Activated T-cell treated with anti-CD3 and anti-CD28 coated beads for 48 hours (primary cell): ENCODE results near the gene SYPL1.
"Not testable (repeated sequence)": the region's sequence is repeated elsewhere in the genome, so short reads cannot be mapped to it uniquely, and the experiment has no call there.

ENCODE experiments used
- DNase-seq: peaks from one replicate; pipeline ENCODE4 v3.0.0-alpha.2; 2020; ENCODE audit warnings: low read depth

Gene SYPL1

GRCh38 chr7:106112118-106112971, at the start of gene SYPL1:
Gene SYPL1 (minus strand): TSS chr7:106112312. CDS start chr7:106112208, 104 bp downstream.
- DNase-seq = peak; percentile 89

- no peak for DNase-seq
Observed at GRCh38 chr7:106155027-106155426, 42.9 kb upstream of the SYPL1 start.

DNA sequence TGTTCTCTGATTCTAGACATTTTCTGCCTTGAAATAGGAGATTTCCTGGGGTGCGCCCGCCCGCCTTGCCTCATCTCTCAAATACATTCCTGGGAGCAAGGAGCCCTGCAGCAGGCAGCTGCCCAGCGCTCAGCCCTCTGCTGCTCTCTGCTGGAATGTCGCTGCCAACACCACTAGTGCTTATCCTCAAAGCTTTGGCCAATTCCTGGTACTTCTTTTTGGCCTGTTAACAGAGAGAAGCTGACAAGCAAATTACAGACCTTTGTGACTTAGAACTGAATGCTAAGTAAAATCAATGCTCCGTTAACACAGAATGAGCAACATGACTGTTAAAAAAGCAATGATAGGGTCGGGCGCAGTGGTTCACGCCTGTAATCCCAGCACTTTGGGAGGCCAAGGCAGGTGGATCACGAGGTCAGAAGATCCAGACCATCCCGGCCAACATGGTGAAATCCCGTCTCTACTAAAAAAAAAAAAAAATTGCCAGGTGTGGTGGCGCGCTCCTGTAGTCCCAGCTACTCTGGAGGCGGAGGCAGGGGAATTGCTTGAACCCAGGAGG, 41.9 kb upstream of the SYPL1 start:
- DNase-seq = peak; percentile 59

DNA sequence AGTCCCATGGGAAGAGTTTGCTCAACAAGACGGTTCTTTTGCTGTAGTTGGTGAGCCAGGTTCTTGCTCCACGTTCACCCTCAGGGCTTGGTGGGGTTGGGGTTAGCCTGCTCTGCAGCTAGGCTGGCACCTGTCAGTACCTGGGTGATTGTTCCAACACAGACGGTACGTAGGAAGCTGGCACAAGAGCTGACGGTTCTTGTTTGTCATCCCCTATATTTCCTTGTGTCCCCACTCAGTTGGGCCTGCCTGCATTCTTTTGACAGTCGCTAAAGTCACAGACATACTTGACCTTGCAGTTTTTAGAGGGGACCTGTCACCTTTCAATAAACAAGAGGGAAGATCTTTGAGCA, 40.2 kb upstream of the SYPL1 start:
- DNase-seq = no peak

DNA sequence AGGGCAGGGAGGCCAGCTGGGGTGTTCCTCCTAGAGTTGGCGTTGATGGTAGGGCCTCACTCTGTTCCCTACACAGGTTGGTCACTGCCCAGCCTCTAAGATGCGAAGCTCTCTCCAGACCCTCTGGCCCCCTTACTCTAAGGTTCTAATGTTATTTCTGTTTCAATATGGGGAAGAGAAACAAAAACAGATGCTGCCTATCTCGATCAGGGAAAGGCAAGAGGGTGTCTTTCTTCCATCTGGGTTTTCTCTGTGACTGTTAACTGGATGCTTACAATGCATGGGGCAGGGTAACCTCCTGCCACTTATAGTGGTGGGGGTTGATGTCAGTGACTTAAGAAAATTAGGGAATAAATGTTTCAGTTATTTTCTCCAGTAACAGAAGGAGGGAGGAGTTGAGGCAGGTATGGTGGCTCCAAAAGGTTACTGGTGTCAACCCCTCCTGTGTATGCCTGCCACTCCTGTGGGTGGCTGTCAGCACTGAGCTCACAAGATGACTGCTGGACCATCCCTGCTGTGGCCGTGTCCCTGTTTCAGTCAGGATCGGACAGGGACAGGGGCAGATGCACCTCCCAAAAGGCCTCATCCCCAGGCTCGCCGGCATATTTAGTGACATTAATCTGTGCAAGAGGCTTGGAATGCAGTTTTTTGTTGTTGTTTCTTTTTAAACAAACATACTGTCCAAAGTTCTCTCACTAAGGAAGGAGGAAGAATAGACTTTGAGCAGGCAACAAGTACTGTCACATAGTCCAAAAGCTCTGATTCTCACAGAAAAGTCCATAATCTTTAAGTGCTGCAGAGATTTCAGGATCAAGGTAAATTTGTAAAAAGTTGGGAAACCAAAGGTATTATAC, 39.6 kb upstream of the SYPL1 start:
- DNase-seq = no peak

DNA sequence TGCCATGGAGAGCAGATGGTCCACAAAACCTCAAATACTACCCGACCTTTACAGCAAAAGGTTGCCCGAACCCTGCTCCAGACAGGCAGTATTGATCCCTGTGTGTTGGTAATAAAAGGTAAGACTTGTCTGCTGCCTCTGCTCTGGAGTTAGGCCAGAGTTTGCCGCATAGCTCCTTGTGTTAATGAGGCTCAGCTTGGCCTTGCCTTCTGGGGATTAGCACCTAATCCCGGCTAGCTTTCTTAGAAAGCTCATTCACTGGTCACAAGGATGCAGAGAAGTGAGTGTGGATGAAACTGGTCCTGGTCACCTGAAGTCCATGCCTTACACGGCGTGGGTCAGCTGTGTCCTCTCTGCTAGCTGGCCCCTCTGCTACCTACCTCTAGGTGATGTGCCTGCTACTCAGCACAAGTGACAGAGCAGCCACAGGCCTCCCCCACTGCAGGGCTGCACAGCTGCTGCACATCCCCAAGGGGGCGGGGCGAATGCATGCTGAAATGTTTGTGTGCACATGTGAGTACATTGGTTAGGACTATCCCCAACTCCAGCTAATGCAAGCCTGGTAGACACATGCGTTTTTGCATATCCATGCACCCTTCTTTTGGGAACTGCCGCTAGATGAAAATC, 31.7 kb upstream of the SYPL1 start:
- no peak for DNase-seq

DNA sequence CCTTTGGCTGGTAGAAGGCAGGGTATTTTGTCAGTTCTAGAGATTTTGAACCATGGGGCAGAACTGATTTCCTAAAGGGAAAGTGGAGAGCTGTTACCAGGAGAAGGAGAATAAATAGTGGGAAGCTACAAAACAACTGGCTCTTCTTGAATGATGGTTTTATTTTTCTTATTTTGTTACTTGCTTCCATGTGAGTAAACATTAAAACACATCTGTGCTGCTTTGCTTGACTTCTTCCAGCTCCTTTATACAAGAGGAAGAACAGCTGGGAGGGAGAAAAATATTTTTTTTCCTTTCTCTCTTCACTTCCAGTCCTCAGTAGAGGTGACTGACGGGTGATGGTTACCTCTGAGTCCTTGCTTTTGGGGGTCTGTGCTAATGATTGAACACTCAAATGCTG, 30.0 kb upstream of the SYPL1 start:
- DNase-seq = no peak

GRCh38 chr7:106140406-106141173, 28.5 kb upstream of the SYPL1 start:
- no peak for DNase-seq

DNA sequence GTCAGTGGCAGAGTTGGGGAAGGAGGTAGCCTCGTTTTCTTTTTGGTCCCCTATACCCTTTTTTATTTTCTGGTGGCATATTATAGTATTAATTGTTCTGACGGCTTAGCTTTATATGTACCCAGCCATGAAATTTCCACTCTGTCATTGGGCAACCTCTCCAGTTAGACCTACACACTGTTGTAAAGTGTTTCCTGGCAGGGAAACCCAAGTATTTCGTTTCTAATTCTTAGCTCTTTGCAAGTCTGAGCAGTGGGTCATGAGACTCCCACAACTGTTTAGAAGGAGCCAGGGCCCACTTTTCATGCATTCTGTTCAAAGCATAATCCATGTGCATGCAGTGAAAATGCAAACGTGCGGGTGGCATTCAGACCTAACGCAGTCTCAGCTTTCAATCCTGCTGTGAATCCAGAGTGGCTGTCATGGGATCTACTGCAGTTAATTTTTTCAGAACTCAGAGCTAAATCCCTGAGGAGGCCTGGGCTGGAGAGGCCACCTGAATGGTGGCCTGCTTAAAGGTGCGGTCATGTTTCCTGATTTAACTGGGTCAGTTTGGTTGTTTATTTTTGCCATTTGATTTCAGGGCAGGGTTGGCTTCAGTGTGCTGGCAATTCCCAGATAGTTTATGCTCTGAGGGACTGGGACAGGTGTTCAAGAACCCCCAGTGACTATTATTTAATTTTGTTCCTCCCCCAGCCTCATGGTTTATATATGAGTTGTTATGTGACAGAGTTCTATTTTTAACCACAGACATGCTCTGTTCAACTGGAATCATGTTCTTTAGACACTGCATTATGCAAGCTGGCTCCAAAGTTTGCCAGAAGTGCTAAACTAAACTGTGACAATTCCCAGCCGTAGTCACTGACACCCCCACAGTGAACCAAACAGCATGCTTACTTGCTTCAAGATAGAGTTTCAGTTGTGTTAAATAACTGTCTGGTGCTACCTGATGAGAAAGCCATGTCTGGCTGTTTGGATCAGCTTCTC, 27.4 kb upstream of the SYPL1 start:
- DNase-seq = no peak

DNA sequence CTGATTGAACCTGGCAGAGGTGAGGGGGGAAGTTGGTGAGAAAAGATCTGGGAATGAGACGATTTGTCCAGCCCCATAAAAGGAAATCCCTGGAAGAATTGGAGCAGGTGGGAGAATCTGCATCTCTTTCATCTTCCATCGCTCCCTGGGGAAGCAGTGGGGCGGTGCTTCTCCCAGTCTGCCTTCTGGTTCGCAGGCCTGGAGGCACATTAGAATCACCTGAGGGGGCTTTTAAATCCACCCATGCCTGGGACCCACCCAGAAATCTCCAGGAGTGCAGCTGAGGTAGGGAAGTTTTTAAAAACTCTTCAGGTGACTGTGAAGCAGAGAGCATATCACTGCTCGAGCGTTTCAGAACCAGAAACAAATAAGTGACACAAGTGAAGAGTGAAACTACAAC, 26.7 kb upstream of the SYPL1 start:
- no peak for DNase-seq

- DNase-seq = not testable (repeated sequence)
Observed at GRCh38 chr7:106138181-106138580, 26.1 kb upstream of the SYPL1 start.

DNA sequence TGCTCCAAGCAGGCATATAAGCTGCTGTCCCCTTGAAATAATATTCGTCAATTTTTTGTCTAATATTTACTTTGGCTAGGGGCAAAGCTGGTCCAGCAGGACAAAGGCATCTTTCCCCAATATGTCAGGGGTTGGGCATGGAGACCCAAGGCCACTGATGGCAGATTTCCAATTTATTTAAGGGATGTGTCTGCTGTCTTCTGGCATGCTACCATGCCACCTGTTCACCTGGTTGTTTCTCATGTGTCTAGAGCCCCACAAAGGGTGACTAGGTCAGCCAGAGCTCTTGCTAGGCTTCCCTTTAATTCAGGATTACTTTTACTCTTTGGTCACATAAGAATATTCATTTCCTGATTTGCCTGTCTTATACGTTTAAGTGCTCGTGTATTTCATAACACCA, 22.1 kb upstream of the SYPL1 start:
- DNase-seq = no peak

- DNase-seq = no peak
Observed at GRCh38 chr7:106129291-106129690, 17.2 kb upstream of the SYPL1 start.

- no peak for DNase-seq
Observed at GRCh38 chr7:106128836-106129235, 16.7 kb upstream of the SYPL1 start.

GRCh38 chr7:106127984-106128780, 16.1 kb upstream of the SYPL1 start:
- DNase-seq = no peak

DNA sequence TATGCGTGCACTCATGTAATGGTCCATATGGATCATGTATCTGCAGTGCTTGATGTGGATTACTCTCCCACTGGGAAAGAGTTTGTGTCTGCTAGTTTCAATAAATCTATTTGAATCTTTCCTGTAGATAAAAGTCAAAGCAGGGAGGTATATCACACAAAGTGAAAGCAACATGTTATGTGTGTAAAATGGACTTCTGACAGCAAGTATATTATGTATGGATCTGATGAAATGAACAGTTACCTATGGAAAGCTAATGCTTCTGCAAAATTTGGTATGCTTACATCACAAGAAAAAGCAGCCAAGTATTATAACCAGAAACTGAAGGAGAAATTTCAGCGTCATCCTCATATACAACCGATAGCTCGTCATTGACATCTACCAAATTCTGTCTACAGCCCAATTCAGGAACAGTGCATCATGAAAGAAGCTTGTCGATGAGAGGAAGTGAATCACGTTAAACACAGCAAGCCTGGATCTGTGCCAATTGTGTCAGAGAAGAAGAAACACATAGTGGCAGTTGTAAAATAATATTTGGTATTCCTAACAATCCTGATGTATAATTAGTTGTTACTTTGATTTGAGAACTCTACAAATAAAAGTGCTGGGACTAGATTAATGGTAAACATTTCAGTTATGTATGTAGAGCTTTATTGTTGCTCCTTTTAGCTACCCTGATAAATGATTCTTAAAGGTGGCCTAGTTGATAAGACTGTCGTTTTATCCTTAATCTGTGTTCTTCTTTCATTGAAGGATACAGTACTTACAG, 14.2 kb upstream of the SYPL1 start:
- DNase-seq = no peak

DNA sequence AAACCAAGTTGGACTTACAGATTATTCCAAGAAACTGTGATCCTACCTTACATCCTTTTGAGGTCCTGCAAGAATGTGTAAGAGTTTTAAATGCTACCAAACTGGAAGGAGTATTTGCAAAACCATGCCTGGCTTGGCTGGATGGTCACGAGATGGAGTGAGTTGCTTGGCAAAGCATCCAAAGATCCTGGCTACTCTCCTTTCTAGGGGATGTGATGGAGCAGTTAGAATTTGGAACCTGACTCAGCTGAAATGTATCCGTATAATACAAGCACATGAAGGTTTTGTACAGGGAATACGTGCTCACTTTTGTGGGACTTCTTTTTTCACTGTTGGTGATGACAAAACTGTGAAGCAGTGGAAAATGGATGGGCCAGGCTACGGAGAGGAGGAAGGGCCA, 13.3 kb upstream of the SYPL1 start:
- no peak for DNase-seq

DNA sequence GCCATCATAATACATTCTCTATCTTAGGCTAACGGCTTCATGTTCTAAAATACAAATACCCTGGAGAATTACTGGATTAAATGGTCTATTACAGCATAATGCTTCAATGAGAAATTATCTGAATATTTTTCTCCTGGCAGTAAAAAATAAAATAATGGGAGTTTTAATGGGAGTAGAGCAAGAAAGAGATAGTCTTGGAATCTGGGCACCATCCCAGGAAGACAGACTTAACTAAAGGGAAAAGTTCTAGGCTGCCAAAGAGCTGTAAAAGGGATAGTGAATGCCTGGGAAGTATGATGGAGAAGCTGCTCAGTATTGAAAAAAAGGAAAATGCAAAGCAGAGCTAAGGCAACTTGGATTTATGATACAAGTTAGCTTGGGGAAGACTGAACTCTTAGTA, 12.1 kb upstream of the SYPL1 start:
- no peak for DNase-seq

- no peak for DNase-seq
Observed at GRCh38 chr7:106122713-106123112, 10.6 kb upstream of the SYPL1 start.
